HG03520 (cell line): Measurements from ENCODE around the gene PRDX2.

Experiments used
- ATAC-seq: cut with Tn5 transposase; IDR thresholded peaks from one replicate; pipeline ENCODE4 v1.9.1; 2021; ENCODE audit warnings: mild to moderate bottlenecking, moderate library complexity; ENCODE audit not compliant: unreplicated experiment

The PRDX2 gene

GRCh38 chr19:12792853-12793289, 8.7 kb downstream of the PRDX2 start:
- no peak for ATAC-seq

DNA sequence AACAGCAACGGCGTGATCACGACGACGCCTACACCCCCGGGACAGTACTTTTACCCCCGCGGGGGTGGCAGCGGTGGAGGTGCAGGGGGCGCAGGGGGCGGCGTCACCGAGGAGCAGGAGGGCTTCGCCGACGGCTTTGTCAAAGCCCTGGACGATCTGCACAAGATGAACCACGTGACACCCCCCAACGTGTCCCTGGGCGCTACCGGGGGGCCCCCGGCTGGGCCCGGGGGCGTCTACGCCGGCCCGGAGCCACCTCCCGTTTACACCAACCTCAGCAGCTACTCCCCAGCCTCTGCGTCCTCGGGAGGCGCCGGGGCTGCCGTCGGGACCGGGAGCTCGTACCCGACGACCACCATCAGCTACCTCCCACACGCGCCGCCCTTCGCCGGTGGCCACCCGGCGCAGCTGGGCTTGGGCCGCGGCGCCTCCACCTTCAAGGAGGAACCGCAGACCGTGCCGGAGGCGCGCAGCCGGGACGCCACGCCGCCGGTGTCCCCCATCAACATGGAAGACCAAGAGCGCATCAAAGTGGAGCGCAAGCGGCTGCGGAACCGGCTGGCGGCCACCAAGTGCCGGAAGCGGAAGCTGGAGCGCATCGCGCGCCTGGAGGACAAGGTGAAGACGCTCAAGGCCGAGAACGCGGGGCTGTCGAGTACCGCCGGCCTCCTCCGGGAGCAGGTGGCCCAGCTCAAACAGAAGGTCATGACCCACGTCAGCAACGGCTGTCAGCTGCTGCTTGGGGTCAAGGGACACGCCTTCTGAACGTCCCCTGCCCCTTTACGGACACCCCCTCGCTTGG, 9.3 kb downstream of the PRDX2 start:
- ATAC-seq = no peak

GRCh38 chr19:12791345-12792050, 10.1 kb downstream of the PRDX2 start, which contains the start of gene JUNB:
Gene JUNB (plus strand): TSS chr19:12791486. CDS start chr19:12791772, 286 bp downstream.
- peak; percentile 29 for ATAC-seq

- ATAC-seq = no peak
Measured at GRCh38 chr19:12790628-12791344, 10.8 kb downstream of the PRDX2 start.

DNA sequence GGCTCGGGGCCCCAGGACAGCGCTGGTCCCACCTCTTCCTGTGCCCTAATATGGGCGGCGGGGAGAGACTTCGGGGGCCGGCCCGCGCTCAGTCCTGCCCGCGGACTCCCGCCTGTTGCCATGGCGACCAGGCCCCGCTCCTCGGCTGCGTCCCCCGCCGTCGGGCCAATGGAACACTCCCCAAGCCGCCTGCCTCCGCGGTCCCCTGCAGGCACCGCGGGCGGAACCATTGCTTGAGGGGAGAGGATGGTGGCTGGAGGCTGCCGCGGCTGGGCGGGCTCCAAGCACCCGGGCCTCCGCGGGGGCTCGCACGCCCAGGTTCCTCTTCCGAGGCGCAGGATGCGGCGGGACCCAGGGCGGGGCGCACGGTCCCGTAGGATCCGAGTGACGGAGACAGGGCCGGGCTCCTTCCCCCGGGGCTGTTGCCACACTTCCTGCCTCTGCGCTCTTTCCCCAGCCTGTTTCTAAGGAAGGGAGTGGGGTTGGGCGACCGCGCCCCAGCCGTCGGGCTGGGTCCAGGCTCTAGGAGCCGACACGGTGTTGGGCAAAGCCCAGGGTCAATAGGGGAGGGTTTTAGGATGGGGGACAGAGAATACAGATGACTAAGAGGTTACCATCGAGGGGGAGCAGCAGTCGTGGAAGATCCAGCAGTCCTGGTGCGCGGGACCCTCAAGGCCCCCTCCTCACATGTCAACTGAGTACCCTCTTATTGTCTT, 11.5 kb downstream of the PRDX2 start:
- peak; percentile 39 for ATAC-seq

GRCh38 chr19:12789098-12789903, 12.3 kb downstream of the PRDX2 start:
- ATAC-seq = no peak

- no peak for ATAC-seq
Measured at GRCh38 chr19:12788682-12789097, 12.9 kb downstream of the PRDX2 start.

GRCh38 chr19:12788042-12788681, 13.4 kb downstream of the PRDX2 start:
- no peak for ATAC-seq

DNA sequence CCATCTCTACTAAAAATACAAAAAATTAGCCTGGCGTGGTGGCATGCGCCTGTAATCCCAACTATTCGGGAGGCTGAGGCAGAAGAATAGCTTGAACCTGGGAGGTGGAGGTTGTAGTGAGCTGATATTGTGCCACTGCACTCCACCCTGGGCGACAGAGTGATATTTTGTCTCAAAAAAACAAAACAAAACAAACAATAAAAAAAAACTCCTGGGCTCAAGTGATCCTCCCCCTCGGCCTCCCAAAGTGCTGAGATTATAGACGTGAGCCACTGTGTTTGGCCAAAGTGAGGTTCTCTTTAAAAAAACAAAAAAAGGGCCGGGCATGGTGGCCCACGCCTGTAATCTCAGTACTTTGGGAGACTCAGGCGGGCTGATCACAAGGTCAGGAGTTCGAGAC, 14.1 kb downstream of the PRDX2 start:
- no peak for ATAC-seq

DNA sequence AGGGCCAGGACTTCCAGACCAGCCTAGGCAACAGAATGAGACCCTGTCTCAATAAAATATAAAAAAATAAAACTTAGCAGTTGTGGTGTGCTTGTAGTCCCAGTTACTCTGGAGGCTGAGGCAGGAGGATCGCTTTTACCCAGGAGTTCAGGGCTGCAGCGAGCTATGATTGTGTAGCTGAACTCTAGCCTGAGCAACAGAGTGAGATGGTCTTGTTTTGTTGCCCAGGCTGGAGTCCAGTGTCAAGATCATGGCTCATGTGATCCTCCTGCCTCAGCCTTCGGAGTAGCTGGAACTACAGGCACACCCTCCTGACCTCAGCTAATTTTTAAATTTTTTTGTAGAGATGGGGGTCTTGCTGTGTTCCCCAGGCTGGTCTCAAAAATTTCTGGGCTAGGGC, 14.6 kb downstream of the PRDX2 start:
- ATAC-seq = no peak

DNA sequence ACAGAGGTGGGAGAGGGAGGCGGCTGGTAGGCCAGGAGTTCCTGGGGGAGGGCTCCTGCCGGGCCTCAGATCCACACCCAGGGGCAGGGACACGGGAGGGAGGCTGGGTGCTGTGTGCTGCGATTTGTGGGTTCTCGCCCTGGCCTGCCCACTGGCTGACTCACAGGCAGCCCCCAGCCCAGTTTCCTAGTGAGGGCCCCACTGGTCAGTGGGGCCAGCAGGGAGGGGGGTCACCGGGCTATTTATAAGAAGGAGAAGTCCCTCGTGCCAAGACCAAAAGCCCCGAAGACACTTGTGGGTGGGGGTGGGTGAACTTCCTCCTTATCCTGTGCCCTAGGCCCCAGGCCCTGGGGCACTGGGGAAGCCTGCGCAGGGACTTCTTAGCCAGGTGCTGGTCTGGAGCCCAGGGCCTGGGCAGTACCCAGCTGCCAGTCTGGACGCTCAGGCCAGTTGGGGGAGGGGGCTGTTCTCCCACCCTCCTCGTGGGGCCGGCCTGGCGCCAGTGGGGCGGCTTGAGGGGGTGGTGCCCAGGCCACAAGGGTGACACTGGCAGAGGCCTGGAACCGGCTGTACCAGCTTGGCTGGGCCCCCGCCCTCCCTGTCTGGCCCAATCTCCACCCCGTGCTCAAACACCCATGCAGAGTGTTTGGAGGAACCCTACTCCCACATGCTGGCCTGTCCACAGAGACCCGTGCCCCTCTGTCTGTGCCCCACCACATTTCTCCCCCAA, 15.3 kb downstream of the PRDX2 start:
- ATAC-seq = no peak

DNA sequence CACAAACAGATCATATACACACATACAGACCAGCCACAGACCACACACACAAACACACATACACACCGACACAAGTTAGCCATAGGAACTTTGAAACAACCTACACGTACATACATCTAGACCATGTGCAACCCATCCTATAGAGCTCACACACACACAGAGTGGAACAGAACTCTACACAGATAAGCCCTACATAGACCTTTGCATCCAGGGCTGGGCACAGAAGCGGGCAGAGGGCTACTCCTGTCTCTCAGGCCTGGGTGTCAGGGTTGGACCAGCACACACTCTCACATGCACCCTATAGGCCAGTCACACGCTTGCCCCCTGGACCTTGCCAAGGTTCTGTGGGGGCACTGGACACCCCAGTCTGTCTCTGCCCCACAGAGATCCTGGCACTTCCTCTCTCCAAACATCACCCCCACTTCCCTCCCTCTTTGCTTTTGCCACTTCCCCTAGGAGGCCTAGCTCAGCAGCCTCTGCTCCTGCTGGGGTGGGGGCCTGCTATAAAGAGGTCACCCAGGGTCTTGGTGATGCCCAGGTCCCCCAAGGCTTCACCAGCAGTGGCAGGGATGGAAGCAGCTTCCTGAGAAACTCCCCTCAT, 16.1 kb downstream of the PRDX2 start:
- no peak for ATAC-seq

GRCh38 chr19:12784871-12785430, 16.6 kb downstream of the PRDX2 start:
- no peak for ATAC-seq

GRCh38 chr19:12784394-12784870, 17.2 kb downstream of the PRDX2 start:
- ATAC-seq = no peak

- no peak for ATAC-seq
Measured at GRCh38 chr19:12783849-12784393, 17.7 kb downstream of the PRDX2 start.

DNA sequence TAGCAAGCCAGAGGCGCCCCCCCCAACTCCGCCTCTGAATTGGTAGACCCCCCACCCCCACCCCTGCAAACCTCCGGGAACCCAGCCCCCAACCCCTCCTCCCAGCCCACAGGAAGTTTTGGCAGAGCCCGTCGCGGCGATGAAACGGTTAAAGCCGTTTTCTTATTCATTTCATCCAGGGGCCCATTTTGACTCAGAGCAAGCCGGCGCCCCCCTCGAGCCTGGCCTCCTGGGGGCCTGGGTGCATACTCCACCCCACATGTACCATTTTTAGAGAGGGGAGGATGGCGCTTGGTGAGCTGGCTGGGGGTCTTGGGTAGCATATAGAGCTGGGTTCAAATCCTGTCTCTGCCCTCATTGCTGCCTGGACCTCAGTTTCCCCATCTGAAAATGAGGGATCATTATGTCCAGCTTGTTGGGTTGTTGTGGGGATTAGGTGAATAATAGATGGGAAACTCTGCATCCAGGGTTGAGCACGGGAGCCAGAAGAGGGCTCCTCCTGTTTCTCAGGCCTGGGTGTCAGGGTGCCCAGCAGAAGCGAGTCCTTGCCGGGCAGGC, 18.2 kb downstream of the PRDX2 start:
- ATAC-seq = no peak
